ENCODE measurements around the gene C22orf39.

The C22orf39 gene, protein sequence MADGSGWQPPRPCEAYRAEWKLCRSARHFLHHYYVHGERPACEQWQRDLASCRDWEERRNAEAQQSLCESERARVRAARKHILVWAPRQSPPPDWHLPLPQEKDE

DNA sequence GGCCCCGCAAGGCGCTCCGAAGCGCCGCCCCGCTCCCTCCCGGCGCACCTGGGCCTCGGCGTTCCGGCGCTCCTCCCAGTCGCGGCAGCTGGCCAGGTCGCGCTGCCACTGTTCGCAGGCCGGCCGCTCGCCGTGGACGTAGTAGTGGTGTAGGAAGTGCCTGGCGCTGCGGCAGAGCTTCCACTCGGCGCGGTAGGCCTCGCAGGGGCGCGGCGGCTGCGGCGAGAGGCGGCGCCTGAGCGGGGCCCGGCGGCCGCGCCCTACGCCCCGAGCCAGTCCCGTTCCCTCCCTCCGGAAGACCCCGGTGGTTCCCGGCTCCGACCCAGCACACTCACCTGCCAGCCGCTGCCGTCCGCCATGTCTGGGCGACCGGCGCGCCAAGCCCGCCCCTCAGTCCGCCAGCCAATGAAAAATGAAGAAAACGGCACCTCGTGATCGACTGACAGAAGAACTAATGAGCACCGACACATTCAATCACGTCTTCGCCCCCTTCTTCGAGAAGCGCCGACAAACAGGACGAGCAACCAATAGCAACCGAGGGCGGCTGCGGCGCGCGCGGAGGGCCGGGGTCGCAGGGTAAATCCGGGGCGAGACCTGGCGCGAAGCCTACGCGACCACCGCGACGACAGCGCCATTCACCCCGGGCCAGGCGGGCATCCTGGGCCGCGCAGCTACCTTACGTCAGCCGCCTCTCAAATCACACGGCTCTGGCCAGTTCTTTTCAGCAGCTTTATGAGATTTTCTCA is at the start of gene C22orf39:
TSS of gene C22orf39 (minus strand) at position 382 of the 746 bp plus-strand sequence. CDS start at position 359, 23 bp downstream.
- intact Hi-C loops (cut with DNase I; ENCODE audit: low total_unique reads): no loop called here
- no peaks in the 10 kb centered on the region for H3K9me3 ChIP-seq
- H3K4me1 ChIP-seq: peaks cover 0 to 37% (median 17%) of the 10 kb centered on the region in 4 donors
- H3K4me3 ChIP-seq: peak within 1 kb of the TSS; percentile 81 to 88
- H3K27ac ChIP-seq: peak within 1 kb of the TSS; percentile 84 to 91
- peak; percentile 91 to 94 for DNase-seq
- TF ChIP-seq, protein P1, sequence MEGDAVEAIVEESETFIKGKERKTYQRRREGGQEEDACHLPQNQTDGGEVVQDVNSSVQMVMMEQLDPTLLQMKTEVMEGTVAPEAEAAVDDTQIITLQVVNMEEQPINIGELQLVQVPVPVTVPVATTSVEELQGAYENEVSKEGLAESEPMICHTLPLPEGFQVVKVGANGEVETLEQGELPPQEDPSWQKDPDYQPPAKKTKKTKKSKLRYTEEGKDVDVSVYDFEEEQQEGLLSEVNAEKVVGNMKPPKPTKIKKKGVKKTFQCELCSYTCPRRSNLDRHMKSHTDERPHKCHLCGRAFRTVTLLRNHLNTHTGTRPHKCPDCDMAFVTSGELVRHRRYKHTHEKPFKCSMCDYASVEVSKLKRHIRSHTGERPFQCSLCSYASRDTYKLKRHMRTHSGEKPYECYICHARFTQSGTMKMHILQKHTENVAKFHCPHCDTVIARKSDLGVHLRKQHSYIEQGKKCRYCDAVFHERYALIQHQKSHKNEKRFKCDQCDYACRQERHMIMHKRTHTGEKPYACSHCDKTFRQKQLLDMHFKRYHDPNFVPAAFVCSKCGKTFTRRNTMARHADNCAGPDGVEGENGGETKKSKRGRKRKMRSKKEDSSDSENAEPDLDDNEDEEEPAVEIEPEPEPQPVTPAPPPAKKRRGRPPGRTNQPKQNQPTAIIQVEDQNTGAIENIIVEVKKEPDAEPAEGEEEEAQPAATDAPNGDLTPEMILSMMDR (IDR thresholded peaks at IDR 0.05): no peak
- H3K27me3 ChIP-seq: no peaks in the 10 kb centered on the region
- H3K36me3 ChIP-seq: peaks cover 4 to 43% (median 18%) of the 10 kb centered on the region in 3 donors

DNA sequence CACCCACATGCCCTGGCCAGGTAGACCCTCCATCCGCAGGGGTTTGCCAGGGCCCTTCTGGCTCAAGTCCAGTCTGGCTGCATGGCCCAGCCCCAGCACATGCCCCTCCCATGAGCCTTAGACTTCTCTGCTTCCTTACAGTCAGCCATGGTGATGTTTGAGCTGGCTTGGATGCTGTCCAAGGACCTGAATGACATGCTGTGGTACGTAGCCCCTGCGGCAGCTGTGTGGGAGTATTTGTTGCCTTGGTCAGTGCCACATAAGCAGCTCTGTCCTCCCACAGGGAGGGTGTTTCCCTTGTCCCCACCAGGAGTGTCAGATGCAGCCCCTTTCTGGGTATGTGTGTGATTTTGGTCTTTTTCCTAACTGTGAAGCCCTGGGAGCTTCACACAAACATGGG is 49.7 kb upstream of the C22orf39 start:
- TF ChIP-seq, protein P1 (IDR thresholded peaks at IDR 0.05): no peak
- DNase-seq: peak in 1 of 2 donors; percentile 43
- intact Hi-C loops (cut with DNase I; ENCODE audit: low total_unique reads): loop anchor here (10.0 kb wide), 1 partner anchor 128 kb away; no protein-coding TSS in a partner anchor

DNA sequence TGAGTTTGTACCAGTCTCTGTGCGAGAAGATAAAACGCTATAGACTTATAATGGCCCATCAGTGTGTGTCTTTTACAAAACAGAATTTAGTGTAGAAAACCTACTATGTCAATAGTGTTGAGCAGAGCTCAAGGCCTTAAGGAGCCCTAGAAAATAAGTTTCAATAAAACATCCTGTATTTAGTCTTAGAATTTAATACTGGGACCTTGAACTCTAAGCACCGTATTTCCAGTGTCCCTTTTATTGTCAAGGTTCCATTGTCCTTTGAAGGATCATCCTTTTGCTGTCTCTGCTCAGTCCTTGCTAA is 48.8 kb upstream of the C22orf39 start:
- Histone ChIP-seq H3K9me3 (no peaks in the 10 kb centered on the region), H3K27me3 (no peaks in the 10 kb centered on the region), H3K4me1 (no peaks in the 10 kb centered on the region), H3K27ac (no peak overlapping the region), H3K4me3 (no peak overlapping the region), H3K36me3 (no peaks in the 10 kb centered on the region)
- no peak for DNase-seq
- intact Hi-C loops (cut with DNase I; ENCODE audit: low total_unique reads): loop anchor here (10.0 kb wide), 1 partner anchor 129 kb away; no protein-coding TSS in a partner anchor
- TF ChIP-seq, protein P1 (IDR thresholded peaks at IDR 0.05): no peak

More for the DNA sequence above, 49.7 kb upstream of the C22orf39 start:
- Histone ChIP-seq H3K36me3 (no peaks in the 10 kb centered on the region), H3K4me1 (no peaks in the 10 kb centered on the region), H3K27me3 (no peaks in the 10 kb centered on the region), H3K9me3 (no peaks in the 10 kb centered on the region), H3K27ac (no peak overlapping the region), H3K4me3 (no peak overlapping the region)

DNA sequence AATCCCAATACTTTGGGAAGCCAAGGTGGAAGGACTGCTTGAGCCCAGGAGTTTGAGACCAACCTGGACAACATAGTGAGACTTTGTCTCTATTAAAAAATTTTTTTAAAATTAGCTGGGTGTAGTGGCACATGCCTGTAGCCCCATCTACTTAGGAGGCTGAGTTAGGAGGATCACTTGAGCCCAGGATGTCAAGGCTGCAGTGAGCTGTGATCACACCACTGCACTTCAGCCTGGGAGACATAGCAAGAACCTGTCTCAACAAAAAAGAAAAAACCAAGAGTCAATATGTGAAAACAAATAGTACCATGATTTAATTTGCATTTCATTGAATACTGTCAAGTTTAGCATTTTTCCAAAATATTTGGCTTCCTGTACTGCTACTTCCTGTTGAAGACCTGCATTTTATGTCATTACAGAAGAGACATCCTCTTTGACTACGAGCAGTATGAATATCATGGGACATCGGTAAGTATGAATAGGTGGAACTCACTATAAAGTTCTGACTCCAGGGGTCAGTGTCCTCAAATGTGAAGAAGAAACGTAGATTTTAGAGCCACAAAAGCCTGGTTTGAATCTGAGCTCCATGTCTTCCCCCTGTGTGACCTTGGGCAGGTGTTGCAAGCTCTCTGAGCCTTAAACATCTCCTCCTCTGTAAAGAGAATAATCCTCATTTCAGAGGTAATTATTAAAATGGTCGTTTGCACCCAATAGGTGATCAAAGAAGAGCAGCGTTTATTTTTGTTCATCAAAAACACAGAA is 48.2 kb upstream of the C22orf39 start:
- intact Hi-C loops (cut with DNase I; ENCODE audit: low total_unique reads): loop anchor here (10.0 kb wide), 1 partner anchor 129 kb away; no protein-coding TSS in a partner anchor
- H3K27ac ChIP-seq: no peak overlapping the region
- H3K4me3 ChIP-seq: no peak overlapping the region
- no peaks in the 10 kb centered on the region for H3K4me1 ChIP-seq
- H3K9me3 ChIP-seq: no peaks in the 10 kb centered on the region
- H3K27me3 ChIP-seq: no peaks in the 10 kb centered on the region
- H3K36me3 ChIP-seq: no peaks in the 10 kb centered on the region
- no peak for DNase-seq
- TF ChIP-seq, protein P1 (IDR thresholded peaks at IDR 0.05): no peak

DNA sequence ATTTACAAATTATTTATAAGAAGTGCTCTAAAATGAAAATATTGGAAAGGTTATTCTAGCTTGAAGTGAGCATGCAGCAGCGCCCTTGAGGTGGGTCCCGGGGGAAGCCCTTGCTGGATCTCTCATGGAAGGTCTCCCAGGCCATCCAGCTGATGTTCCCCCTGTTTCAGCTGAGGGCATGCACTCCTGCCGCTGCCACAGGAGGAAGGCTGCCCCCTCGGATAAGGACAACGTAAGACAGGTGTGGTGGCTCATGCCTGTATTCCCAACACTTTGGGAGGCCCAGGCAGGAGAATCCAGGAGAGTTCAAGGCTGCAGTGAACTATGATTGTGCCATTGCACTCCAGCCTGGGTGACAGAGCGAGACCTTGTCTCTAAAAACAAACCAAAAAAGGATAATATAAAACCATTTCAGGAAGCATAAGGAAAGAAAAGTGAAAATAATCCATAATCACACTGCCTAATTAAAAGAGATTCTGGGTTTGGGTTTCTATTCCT is 47.2 kb upstream of the C22orf39 start:
- H3K27me3 ChIP-seq: no peaks in the 10 kb centered on the region

More for the DNA sequence above, 47.2 kb upstream of the C22orf39 start:
- no peaks in the 10 kb centered on the region for H3K9me3 ChIP-seq
- no peaks in the 10 kb centered on the region for H3K4me1 ChIP-seq
- H3K27ac ChIP-seq: no peak overlapping the region
- intact Hi-C loops (cut with DNase I; ENCODE audit: low total_unique reads): loop anchor here (10.0 kb wide), 1 partner anchor 130 kb away; no protein-coding TSS in a partner anchor
- TF ChIP-seq, protein P1 (IDR thresholded peaks at IDR 0.05): no peak
- no peak for DNase-seq
- no peak overlapping the region for H3K4me3 ChIP-seq
- no peaks in the 10 kb centered on the region for H3K36me3 ChIP-seq
